GM12873 (cell line): ENCODE measurements around the gene NOL4L.

Experiments
- CTCF ChIP-seq: IDR thresholded peaks from 2 replicates; pipeline ENCODE4 v1.5.1; 2012; ENCODE audit warnings: low read depth, mild to moderate bottlenecking, moderate library complexity, low read length, control low read depth; ENCODE audit not compliant: insufficient read depth; ENCODE audit errors: missing control alignments

The NOL4L gene, protein sequence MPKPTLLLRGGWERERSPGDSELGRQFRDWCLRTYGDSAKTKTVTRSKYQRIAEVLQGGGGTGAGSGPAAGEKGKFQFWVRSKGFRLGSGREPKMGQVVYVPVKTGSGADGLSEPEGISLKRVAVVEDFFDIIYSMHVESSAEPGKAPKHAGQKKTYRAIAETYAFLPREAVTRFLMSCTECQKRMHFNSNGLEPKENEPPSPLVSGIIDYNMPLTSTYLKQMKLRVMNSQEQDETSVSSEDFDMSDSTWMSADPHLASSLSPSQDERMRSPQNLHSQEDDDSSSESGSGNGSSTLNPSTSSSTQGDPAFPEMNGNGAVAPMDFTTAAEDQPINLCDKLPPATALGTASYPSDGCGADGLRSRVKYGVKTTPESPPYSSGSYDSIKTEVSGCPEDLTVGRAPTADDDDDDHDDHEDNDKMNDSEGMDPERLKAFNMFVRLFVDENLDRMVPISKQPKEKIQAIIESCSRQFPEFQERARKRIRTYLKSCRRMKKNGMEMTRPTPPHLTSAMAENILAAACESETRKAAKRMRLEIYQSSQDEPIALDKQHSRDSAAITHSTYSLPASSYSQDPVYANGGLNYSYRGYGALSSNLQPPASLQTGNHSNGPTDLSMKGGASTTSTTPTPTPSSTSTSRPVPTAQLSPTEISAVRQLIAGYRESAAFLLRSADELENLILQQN

DNA sequence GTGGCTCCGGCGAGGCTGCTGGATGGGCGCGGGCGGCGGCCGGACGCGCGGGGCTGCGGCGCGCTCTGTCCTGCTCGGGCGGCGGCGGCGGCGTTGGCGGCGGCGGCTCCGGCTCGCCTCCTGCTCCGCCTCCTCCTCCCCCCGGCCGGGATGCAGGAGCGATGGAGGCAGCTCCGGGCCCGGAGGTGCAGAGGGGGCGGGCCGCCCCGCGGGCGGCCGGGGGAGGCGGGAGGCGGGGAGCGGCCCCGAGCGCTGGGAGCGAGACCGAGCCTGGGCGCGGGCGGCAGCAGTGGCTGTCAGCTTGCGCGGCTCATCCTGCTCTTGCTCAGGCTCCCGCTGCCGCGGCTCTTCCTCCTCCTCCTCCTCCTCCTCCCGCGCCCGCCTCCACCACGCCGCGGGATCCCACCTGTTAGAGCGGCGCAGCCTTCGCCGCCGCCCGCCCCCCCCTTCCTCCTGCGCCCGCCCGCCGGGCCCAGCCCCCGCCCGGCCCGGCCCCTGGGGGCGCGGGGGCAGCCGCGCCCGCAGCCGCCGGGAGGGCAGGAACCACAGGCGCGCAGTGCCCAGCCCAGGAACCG lies at the start of gene NOL4L:
NOL4L (minus strand) TSS at position 323 of the 575 bp plus-strand sequence. CDS start 443 bp downstream, outside the sequence.
- no peak for TF ChIP-seq CTCF

DNA sequence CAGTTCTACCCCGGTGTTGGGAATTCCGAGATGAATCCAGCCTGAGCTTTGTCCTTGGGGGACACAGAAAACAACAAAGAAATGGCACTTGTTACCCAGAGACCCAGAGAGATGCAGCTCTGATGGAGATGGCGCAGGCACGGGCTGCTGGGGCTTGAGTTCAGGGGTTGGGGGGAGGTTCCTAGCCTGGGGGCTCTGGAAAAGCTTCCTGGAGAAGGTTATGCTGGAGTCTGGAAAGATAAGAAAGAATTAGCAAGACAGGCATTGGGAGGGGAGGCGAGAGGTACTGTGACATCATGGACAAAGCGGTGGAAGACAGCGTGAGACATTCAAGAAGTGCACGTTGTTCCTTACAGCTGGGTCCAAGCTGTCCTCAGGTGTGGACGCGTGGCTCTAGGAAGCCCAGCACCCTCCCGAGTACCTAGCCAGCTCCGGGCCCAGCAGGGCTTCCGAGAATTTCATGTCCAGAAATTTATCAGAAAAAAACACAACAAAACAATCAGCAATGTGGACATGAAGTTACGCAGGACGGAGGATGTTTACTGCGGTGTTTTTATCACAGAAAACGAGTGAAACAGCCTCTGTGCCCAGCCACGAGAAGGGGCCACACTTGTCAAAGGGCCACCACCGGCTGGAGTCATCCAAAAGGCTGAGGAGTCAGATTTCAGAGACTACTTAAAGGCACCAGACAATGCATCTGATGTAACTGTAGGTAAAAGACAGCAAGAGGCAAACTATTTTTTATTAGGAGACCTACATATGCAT lies 49.1 kb upstream of the NOL4L start:
- TF ChIP-seq CTCF: no peak

DNA sequence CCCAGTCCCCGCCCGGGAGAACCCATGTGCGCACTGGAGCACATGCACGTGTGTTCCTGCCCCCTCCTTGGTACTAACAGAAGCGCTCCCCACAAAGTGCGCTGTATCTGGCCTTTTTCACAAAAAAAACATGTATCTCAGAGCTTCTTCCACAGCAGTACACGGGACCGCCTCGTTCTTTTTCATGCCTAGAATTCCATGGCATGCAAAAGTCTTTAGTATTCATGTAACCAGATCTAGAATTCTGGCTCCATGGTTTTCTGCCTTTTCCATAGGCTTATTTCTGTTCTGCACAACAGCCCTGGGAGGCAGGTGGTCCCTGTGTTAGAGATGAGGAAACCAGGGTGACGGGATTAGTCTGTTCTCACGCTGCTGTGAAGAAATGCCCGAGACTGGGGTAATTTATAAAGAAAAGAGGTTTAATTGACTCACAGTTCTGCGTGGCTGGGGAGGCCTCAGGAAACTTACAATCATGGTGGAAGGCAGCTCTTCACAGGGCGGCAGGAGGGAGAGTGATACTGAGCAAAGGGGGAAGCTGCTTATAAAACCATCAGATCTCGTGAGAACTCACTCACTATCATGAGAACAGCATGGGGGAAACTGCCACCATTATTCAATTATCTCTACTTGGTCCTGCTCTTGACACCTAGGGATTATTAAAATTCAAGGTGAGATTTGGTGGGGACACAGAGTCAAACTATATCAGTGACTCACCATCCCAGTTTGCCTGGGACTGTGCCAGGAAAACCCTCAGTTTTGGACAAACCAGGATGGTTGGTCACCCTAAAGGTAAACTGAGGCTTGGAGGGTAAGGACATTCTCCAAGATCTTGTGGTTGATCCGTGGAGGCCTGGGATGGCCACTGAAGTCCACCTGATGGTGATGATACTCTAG lies 47.6 kb upstream of the NOL4L start:
- TF ChIP-seq CTCF: no peak

GRCh38 chr20:32631933-32632460 lies 46.9 kb upstream of the NOL4L start:
- TF ChIP-seq CTCF: no peak

DNA sequence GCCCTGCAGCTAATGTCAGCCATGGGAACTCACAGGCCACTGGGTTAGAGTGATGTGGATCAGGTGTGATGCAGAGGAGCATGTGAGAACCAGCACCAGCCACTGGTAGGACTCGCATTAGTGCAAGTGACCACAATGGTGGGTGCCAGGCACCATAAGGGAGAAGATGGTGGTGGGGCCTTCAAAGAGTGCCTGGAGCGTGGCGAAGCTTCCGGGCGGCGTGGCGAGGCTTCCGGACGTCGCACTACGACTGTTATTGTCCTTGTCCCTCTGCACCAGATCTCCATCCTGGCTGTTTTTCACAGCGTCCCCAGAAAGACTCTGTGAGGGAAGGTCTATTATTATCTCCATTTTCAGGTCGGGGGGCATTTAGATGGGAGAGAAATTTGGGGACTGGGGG lies 44.7 kb upstream of the NOL4L start:
- TF ChIP-seq CTCF: no peak

DNA sequence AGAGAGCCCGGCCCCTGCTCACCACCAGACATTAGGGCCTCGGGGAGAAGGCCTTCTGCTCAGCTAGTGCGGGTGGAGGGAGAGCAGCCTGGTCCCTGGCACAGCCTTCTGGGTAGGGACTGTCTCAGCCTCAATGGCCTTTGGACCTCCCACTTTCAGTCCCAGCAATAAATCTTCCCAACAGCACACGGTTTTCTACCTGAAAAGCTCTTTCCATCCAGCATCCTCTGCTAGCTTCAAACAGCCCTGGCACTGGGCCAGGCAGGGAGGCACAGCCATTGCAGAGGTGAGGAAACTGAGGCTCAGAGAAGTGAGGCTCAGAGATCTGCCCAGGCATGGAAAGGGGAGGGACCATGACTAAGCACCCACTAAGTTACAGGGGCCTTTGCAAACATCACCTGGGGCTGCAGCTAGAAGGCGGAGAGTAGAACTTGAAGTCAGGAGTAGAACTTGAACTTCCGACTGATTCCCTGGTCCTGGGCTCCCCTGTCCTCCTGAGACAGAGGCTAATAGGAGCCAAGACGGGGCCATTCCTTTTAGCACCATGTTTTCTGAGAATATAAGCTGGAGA lies 43.9 kb upstream of the NOL4L start:
- no peak for TF ChIP-seq CTCF
